IMR-90 (cell line): Measurements from ENCODE around the gene ZNF19. TPM values are rescaled to one million over a fixed set of nuclear protein-coding genes. Genes with fewer than 3 reads are reported as not detected.

Source experiments
- ATAC-seq: fragments of 200-7000 bp; cut with Tn5 transposase; 2 replicates; pipeline ENCODE4 v1.9.1; 2020; ENCODE audit warnings: low read depth, mild to moderate bottlenecking, moderate library complexity
- BruUV-seq: library from RNA; stranded (reverse); fragments of 400-500 nt; replicated peaks from 2 replicates; lab custom pipeline; 2021; lab: Mats Ljungman, UMichigan
- CTCF ChIA-PET: fragments of 300-600 bp; formaldehyde crosslinking; extraction: SDS; loops from one replicate; lab custom pipeline; 2021; ENCODE audit warnings: antibody characterized with exemption; lab: Yijun Ruan, JAX
- POLR2A ChIA-PET: fragments of 300-600 bp; sonication (Branson Sonifier 250); formaldehyde crosslinking; loops from one replicate; lab custom pipeline; 2022; ENCODE audit warnings: antibody characterized with exemption; ENCODE audit not compliant: unreplicated experiment; lab: Charles Lee
- DNase-seq: peaks from one replicate; pipeline ENCODE4 v3.0.0; 2013
- H2AFZ ChIP-seq: replicated peaks from 2 replicates; pipeline ENCODE3; 2013; ENCODE audit warnings: low read length, mild to moderate bottlenecking; ENCODE audit not compliant: poor library complexity
- H2AK5ac ChIP-seq: 2 replicates; pipeline ENCODE4 v1.6.1; 2013; ENCODE audit warnings: low read depth, low read length, inconsistent platforms
- H2AK9ac ChIP-seq: replicated peaks from 2 replicates; pipeline ENCODE3; 2013; ENCODE audit warnings: mild to moderate bottlenecking, low read depth, low read length, moderate library complexity; ENCODE audit not compliant: poor library complexity
- H2BK120ac ChIP-seq: 2 replicates; pipeline ENCODE4 v1.6.1; 2013; ENCODE audit warnings: low read depth, low read length, inconsistent platforms
- H2BK15ac ChIP-seq: 3 replicates; pipeline ENCODE4 v1.6.1; 2013; ENCODE audit warnings: low read depth, low read length, inconsistent platforms
- H2BK20ac ChIP-seq: 2 replicates; pipeline ENCODE4 v1.6.1; 2013; ENCODE audit warnings: low read depth, mild to moderate bottlenecking, inconsistent platforms, low read length, moderate library complexity
- H2BK5ac ChIP-seq: 2 replicates; pipeline ENCODE4 v1.6.1; 2013; ENCODE audit warnings: mild to moderate bottlenecking, low read depth, low read length, inconsistent platforms; ENCODE audit not compliant: poor library complexity, severe bottlenecking
- H3K14ac ChIP-seq: replicated peaks from 2 replicates; pipeline ENCODE4 v1.6.1; 2013; ENCODE audit warnings: low read depth, low read length, inconsistent platforms
- H3K18ac ChIP-seq: 2 replicates; pipeline ENCODE4 v1.6.1; 2013; ENCODE audit warnings: low read depth, low read length, control low read depth
- H3K23ac ChIP-seq: 2 replicates; pipeline ENCODE4 v1.6.1; 2013; ENCODE audit warnings: low read depth, low read length, inconsistent platforms
- H3K27ac ChIP-seq: 2 replicates; pipeline ENCODE4 v1.5.1; 2013; ENCODE audit warnings: mild to moderate bottlenecking, control low read depth, low read length; ENCODE audit not compliant: insufficient read depth
- H3K27me3 ChIP-seq: 2 replicates; pipeline ENCODE4 v1.6.1; 2013; ENCODE audit warnings: low read length; ENCODE audit not compliant: control insufficient read depth, insufficient read depth
- H3K36me3 ChIP-seq: 2 replicates; pipeline ENCODE4 v1.6.1; 2013; ENCODE audit warnings: low read length, mixed read lengths; ENCODE audit not compliant: control insufficient read depth, insufficient read depth
- H3K4ac ChIP-seq: 2 replicates; pipeline ENCODE4 v1.6.1; 2013; ENCODE audit warnings: low read depth, low read length, inconsistent platforms
- H3K4me1 ChIP-seq: 2 replicates; pipeline ENCODE4 v1.6.1; 2013; ENCODE audit warnings: low read length, mixed read lengths; ENCODE audit not compliant: control insufficient read depth, insufficient read depth
- H3K4me2 ChIP-seq: 2 replicates; pipeline ENCODE4 v1.6.1; 2013; ENCODE audit warnings: low read depth, mild to moderate bottlenecking, control low read depth, low read length, moderate library complexity
- H3K4me3 ChIP-seq: 2 replicates; pipeline ENCODE4 v1.5.1; 2013; ENCODE audit warnings: low read depth, mild to moderate bottlenecking, control low read depth, low read length, moderate library complexity; ENCODE audit not compliant: insufficient read depth
- H3K56ac ChIP-seq: 2 replicates; pipeline ENCODE4 v1.6.1; 2013; ENCODE audit warnings: low read length, inconsistent platforms; ENCODE audit not compliant: insufficient read depth; ENCODE audit errors: extremely low read depth
- H3K79me1 ChIP-seq, 2 experiments: 2 replicates each; pipeline ENCODE4 v1.6.1; 2013; ENCODE audit warnings: low read length in 2 of 2, inconsistent platforms in 1 of 2, low read depth in 1 of 2
- H3K9ac ChIP-seq: 2 replicates; pipeline ENCODE4 v1.6.1; 2013; ENCODE audit warnings: low read depth, low read length, control low read depth
- H3K9me1 ChIP-seq: 2 replicates; pipeline ENCODE4 v1.6.1; 2013; ENCODE audit warnings: low read length, inconsistent platforms; ENCODE audit not compliant: insufficient read depth
- H3K9me3 ChIP-seq: 2 replicates; pipeline ENCODE4 v1.6.1; 2013; ENCODE audit warnings: low read length; ENCODE audit not compliant: control insufficient read depth, insufficient read depth
- H4K20me1 ChIP-seq: 2 replicates; pipeline ENCODE4 v1.6.1; 2013; ENCODE audit warnings: low read length, inconsistent platforms; ENCODE audit not compliant: insufficient read depth
- H4K5ac ChIP-seq: 2 replicates; pipeline ENCODE4 v1.6.1; 2013; ENCODE audit warnings: mild to moderate bottlenecking, low read depth, low read length, control low read depth
- H4K8ac ChIP-seq, 2 experiments: 2 replicates each; pipeline ENCODE4 v1.6.1; 2013; ENCODE audit warnings: low read depth in 2 of 2, low read length in 2 of 2, control low read depth in 1 of 2, inconsistent platforms in 1 of 2
- H4K91ac ChIP-seq: 2 replicates; pipeline ENCODE4 v1.6.1; 2013; ENCODE audit warnings: low read depth, low read length, inconsistent platforms; ENCODE audit not compliant: insufficient read depth
- CHD1 ChIP-seq: IDR thresholded peaks from 2 replicates; pipeline ENCODE4 v1.6.1; 2012; ENCODE audit warnings: low read depth, low read length, improper control_type of control experiment
- FOS ChIP-seq: fragments of 150-350 bp; IDR thresholded peaks from 2 replicates; pipeline ENCODE4 v1.6.1; 2016; ENCODE audit warnings: low read depth, low read length
- MAZ ChIP-seq: IDR thresholded peaks from 2 replicates; pipeline ENCODE4 v1.6.1; 2012; ENCODE audit warnings: low read depth, mild to moderate bottlenecking, low read length, improper control_type of control experiment, moderate library complexity, borderline replicate concordance
- MXI1 ChIP-seq: IDR thresholded peaks from 2 replicates; pipeline ENCODE4 v1.6.1; 2012; ENCODE audit warnings: low read depth, mild to moderate bottlenecking, low read length, moderate library complexity, borderline replicate concordance
- POLR2A ChIP-seq: IDR thresholded peaks from 2 replicates; pipeline ENCODE4 v1.6.1; 2012; ENCODE audit warnings: mild to moderate bottlenecking, low read depth, low read length
- RFX5 ChIP-seq: IDR thresholded peaks from 2 replicates; pipeline ENCODE4 v1.8.0; 2012; ENCODE audit warnings: low read depth, mild to moderate bottlenecking, low read length, moderate library complexity
- SMC3 ChIP-seq: fragments of 150-350 bp; IDR thresholded peaks from 2 replicates; pipeline ENCODE4 v1.6.1; 2016; ENCODE audit warnings: low read depth, mild to moderate bottlenecking, antibody characterized with exemption, low read length, moderate library complexity
- WGBS, 2 experiments: methylation state at CpG; one replicate each; pipeline versions ENCODE4 v1.1.5 to v1.1.7; 2013; ENCODE audit warnings: missing lambda C conversion rate in 2 of 2; ENCODE audit not compliant: insufficient read length in 1 of 2; ENCODE audit errors: extremely low coverage in 2 of 2; 5-methylcytosine and 5-hydroxymethylcytosine counted together
- dilution Hi-C: fragments of 300-500 bp; cut with HindIII; formaldehyde crosslinking; loops from one replicate; pipeline ENCODE4 v1.14.3; 2018; ENCODE audit warnings: low sequenced_read_pairs; ENCODE audit not compliant: unreplicated experiment
- in situ Hi-C: fragments of 300-500 bp; cut with MboI; formaldehyde crosslinking; loops from 3 replicates; pipeline ENCODE4 v1.14.3; 2019; ENCODE audit warnings: low sequenced_read_pairs, inconsistent platforms, mixed read lengths
- intact Hi-C: fragments of 100-400 bp; cut with micrococcal nuclease; formaldehyde crosslinking; loops from 2 replicates; pipeline ENCODE4 v1.10.0; 2022
- polyA plus RNA-seq, 3 experiments: library from polyadenylated mRNA; depleted of rRNA; stranded (reverse); fragments of >200 nt; gene quantifications; 2 replicates each; pipeline ENCODE4 v1.2.3, GENCODE V29; 2012; ENCODE audit warnings: low replicate concordance in 1 of 3
- total RNA-seq: library from RNA; depleted of rRNA; stranded (reverse); fragments of >200 nt; gene quantifications from 2 replicates; pipeline ENCODE4 v1.2.3, GENCODE V29; 2012

Gene ZNF19
- total and polyA plus RNA-seq, 2 of the 4 experiments (the other 2 are of a cell fraction) = 0.89 to 2.9 TPM

DNA sequence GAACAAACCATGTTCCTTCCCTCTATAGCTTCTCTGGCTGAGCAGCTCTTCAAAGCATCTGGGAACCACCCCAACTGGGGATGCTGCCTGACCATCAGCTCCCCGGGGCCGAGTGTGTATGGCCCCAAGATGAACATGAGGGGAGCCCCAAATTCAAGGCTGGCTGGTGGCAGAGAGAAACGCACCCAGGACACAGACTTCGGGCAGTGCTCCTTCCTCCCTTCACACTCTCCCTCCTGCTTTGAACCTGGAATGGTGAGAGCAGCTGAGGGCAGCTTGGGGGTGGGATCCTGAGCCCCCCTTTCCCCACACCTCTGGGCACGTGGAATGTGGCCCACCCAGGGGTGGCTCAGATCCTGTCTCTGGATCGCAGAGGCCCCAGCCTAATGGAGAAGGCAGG lies 64.5 kb downstream of the ZNF19 start:
- ATAC-seq = no peak
- H3K9me1 ChIP-seq = no peaks in the 10 kb centered on the region
- BruUV-seq = no TSS peak
- TF ChIP-seq CHD1 (no peak), MXI1 (no peak), SMC3 (no peak), MAZ (no peak), FOS (no peak), POLR2A (no peak), RFX5 (no peak)
- H3K9ac ChIP-seq = no peak overlapping the region
- POLR2A ChIA-PET = no interaction called here
- H4K91ac ChIP-seq = no peak overlapping the region
- no peaks in the 10 kb centered on the region for H3K36me3 ChIP-seq
- intact Hi-C loops (no loop called here), in situ Hi-C loops (no loop called here), dilution Hi-C loops (no loop called here)
- no peak overlapping the region for H4K5ac ChIP-seq
- no peaks in the 10 kb centered on the region for H4K20me1 ChIP-seq
- H3K4me1 ChIP-seq = no peaks in the 10 kb centered on the region
- no peak overlapping the region for H3K4ac ChIP-seq
- no peak for DNase-seq
- H3K14ac ChIP-seq = no peak overlapping the region
- no peak overlapping the region for H2AK5ac ChIP-seq
- CTCF ChIA-PET = no interaction called here
- H2BK120ac ChIP-seq = no peak overlapping the region
- no peak overlapping the region for H2BK20ac ChIP-seq
- no peak overlapping the region for H3K23ac ChIP-seq
- no CpG with 5 or more reads among the region's 6 CpGs for WGBS, 2 experiments
- H3K27ac ChIP-seq = no peak overlapping the region
- no peak overlapping the region for H3K4me3 ChIP-seq
- no peaks in the 10 kb centered on the region for H3K9me3 ChIP-seq
- no peaks in the 10 kb centered on the region for H3K79me1 ChIP-seq
- no peak overlapping the region for H2AFZ ChIP-seq
- H3K18ac ChIP-seq = no peak overlapping the region
- no peak overlapping the region for H2AK9ac ChIP-seq
- no peak overlapping the region for H2BK5ac ChIP-seq
- H3K56ac ChIP-seq = no peak overlapping the region
- peaks cover 18% of the 10 kb centered on the region for H3K27me3 ChIP-seq
- H2BK15ac ChIP-seq = no peak overlapping the region
- H4K8ac ChIP-seq = no peak overlapping the region
- H3K4me2 ChIP-seq = no peak overlapping the region
